IMR-90 (cell line): ENCODE data around the gene MAML2. TPM values are rescaled to one million over a fixed set of nuclear protein-coding genes. Genes with fewer than 3 reads are reported as not detected.

Experiments used
- ATAC-seq: fragments of 200-7000 bp; cut with Tn5 transposase; 2 replicates; pipeline ENCODE4 v1.9.1; 2020; ENCODE audit warnings: low read depth, mild to moderate bottlenecking, moderate library complexity
- BruUV-seq: library from RNA; stranded (reverse); fragments of 400-500 nt; replicated peaks from 2 replicates; lab custom pipeline; 2021; lab: Mats Ljungman, UMichigan
- CTCF ChIA-PET: fragments of 300-600 bp; formaldehyde crosslinking; extraction: SDS; loops from one replicate; lab custom pipeline; 2021; ENCODE audit warnings: antibody characterized with exemption; lab: Yijun Ruan, JAX
- POLR2A ChIA-PET: fragments of 300-600 bp; sonication (Branson Sonifier 250); formaldehyde crosslinking; loops from one replicate; lab custom pipeline; 2022; ENCODE audit warnings: antibody characterized with exemption; ENCODE audit not compliant: unreplicated experiment; lab: Charles Lee
- DNase-seq: peaks from one replicate; pipeline ENCODE4 v3.0.0; 2013
- H2AFZ ChIP-seq: replicated peaks from 2 replicates; pipeline ENCODE3; 2013; ENCODE audit warnings: low read length, mild to moderate bottlenecking; ENCODE audit not compliant: poor library complexity
- H2AK5ac ChIP-seq: 2 replicates; pipeline ENCODE4 v1.6.1; 2013; ENCODE audit warnings: low read depth, low read length, inconsistent platforms
- H2AK9ac ChIP-seq: replicated peaks from 2 replicates; pipeline ENCODE3; 2013; ENCODE audit warnings: mild to moderate bottlenecking, low read depth, low read length, moderate library complexity; ENCODE audit not compliant: poor library complexity
- H2BK120ac ChIP-seq: 2 replicates; pipeline ENCODE4 v1.6.1; 2013; ENCODE audit warnings: low read depth, low read length, inconsistent platforms
- H2BK15ac ChIP-seq: 3 replicates; pipeline ENCODE4 v1.6.1; 2013; ENCODE audit warnings: low read depth, low read length, inconsistent platforms
- H2BK20ac ChIP-seq: 2 replicates; pipeline ENCODE4 v1.6.1; 2013; ENCODE audit warnings: low read depth, mild to moderate bottlenecking, inconsistent platforms, low read length, moderate library complexity
- H2BK5ac ChIP-seq: 2 replicates; pipeline ENCODE4 v1.6.1; 2013; ENCODE audit warnings: mild to moderate bottlenecking, low read depth, low read length, inconsistent platforms; ENCODE audit not compliant: poor library complexity, severe bottlenecking
- H3K14ac ChIP-seq: replicated peaks from 2 replicates; pipeline ENCODE4 v1.6.1; 2013; ENCODE audit warnings: low read depth, low read length, inconsistent platforms
- H3K18ac ChIP-seq: 2 replicates; pipeline ENCODE4 v1.6.1; 2013; ENCODE audit warnings: low read depth, low read length, control low read depth
- H3K23ac ChIP-seq: 2 replicates; pipeline ENCODE4 v1.6.1; 2013; ENCODE audit warnings: low read depth, low read length, inconsistent platforms
- H3K27ac ChIP-seq: 2 replicates; pipeline ENCODE4 v1.5.1; 2013; ENCODE audit warnings: mild to moderate bottlenecking, control low read depth, low read length; ENCODE audit not compliant: insufficient read depth
- H3K27me3 ChIP-seq: 2 replicates; pipeline ENCODE4 v1.6.1; 2013; ENCODE audit warnings: low read length; ENCODE audit not compliant: control insufficient read depth, insufficient read depth
- H3K36me3 ChIP-seq: 2 replicates; pipeline ENCODE4 v1.6.1; 2013; ENCODE audit warnings: low read length, mixed read lengths; ENCODE audit not compliant: control insufficient read depth, insufficient read depth
- H3K4ac ChIP-seq: 2 replicates; pipeline ENCODE4 v1.6.1; 2013; ENCODE audit warnings: low read depth, low read length, inconsistent platforms
- H3K4me1 ChIP-seq: 2 replicates; pipeline ENCODE4 v1.6.1; 2013; ENCODE audit warnings: low read length, mixed read lengths; ENCODE audit not compliant: control insufficient read depth, insufficient read depth
- H3K4me2 ChIP-seq: 2 replicates; pipeline ENCODE4 v1.6.1; 2013; ENCODE audit warnings: low read depth, mild to moderate bottlenecking, control low read depth, low read length, moderate library complexity
- H3K4me3 ChIP-seq: 2 replicates; pipeline ENCODE4 v1.5.1; 2013; ENCODE audit warnings: low read depth, mild to moderate bottlenecking, control low read depth, low read length, moderate library complexity; ENCODE audit not compliant: insufficient read depth
- H3K56ac ChIP-seq: 2 replicates; pipeline ENCODE4 v1.6.1; 2013; ENCODE audit warnings: low read length, inconsistent platforms; ENCODE audit not compliant: insufficient read depth; ENCODE audit errors: extremely low read depth
- H3K79me1 ChIP-seq, 2 experiments: 2 replicates each; pipeline ENCODE4 v1.6.1; 2013; ENCODE audit warnings: low read length in 2 of 2, inconsistent platforms in 1 of 2, low read depth in 1 of 2
- H3K9ac ChIP-seq: 2 replicates; pipeline ENCODE4 v1.6.1; 2013; ENCODE audit warnings: low read depth, low read length, control low read depth
- H3K9me1 ChIP-seq: 2 replicates; pipeline ENCODE4 v1.6.1; 2013; ENCODE audit warnings: low read length, inconsistent platforms; ENCODE audit not compliant: insufficient read depth
- H3K9me3 ChIP-seq: 2 replicates; pipeline ENCODE4 v1.6.1; 2013; ENCODE audit warnings: low read length; ENCODE audit not compliant: control insufficient read depth, insufficient read depth
- H4K20me1 ChIP-seq: 2 replicates; pipeline ENCODE4 v1.6.1; 2013; ENCODE audit warnings: low read length, inconsistent platforms; ENCODE audit not compliant: insufficient read depth
- H4K5ac ChIP-seq: 2 replicates; pipeline ENCODE4 v1.6.1; 2013; ENCODE audit warnings: mild to moderate bottlenecking, low read depth, low read length, control low read depth
- H4K8ac ChIP-seq, 2 experiments: 2 replicates each; pipeline ENCODE4 v1.6.1; 2013; ENCODE audit warnings: low read depth in 2 of 2, low read length in 2 of 2, control low read depth in 1 of 2, inconsistent platforms in 1 of 2
- H4K91ac ChIP-seq: 2 replicates; pipeline ENCODE4 v1.6.1; 2013; ENCODE audit warnings: low read depth, low read length, inconsistent platforms; ENCODE audit not compliant: insufficient read depth
- BHLHE40 ChIP-seq: fragments of 150-350 bp; IDR thresholded peaks from 2 replicates; pipeline ENCODE4 v1.6.1; 2016; ENCODE audit warnings: mild to moderate bottlenecking, low read depth, low read length
- CEBPB ChIP-seq: IDR thresholded peaks from 2 replicates; pipeline ENCODE4 v1.6.1; 2012; ENCODE audit warnings: low read depth, low read length, improper control_type of control experiment
- CHD1 ChIP-seq: IDR thresholded peaks from 2 replicates; pipeline ENCODE4 v1.6.1; 2012; ENCODE audit warnings: low read depth, low read length, improper control_type of control experiment
- FOS ChIP-seq: fragments of 150-350 bp; IDR thresholded peaks from 2 replicates; pipeline ENCODE4 v1.6.1; 2016; ENCODE audit warnings: low read depth, low read length
- MAFK ChIP-seq: IDR thresholded peaks from 2 replicates; pipeline ENCODE4 v1.6.1; 2012; ENCODE audit warnings: low read depth, low read length, improper control_type of control experiment
- MAZ ChIP-seq: IDR thresholded peaks from 2 replicates; pipeline ENCODE4 v1.6.1; 2012; ENCODE audit warnings: low read depth, mild to moderate bottlenecking, low read length, improper control_type of control experiment, moderate library complexity, borderline replicate concordance
- MXI1 ChIP-seq: IDR thresholded peaks from 2 replicates; pipeline ENCODE4 v1.6.1; 2012; ENCODE audit warnings: low read depth, mild to moderate bottlenecking, low read length, moderate library complexity, borderline replicate concordance
- NFE2L2 ChIP-seq: fragments of 150-350 bp; IDR thresholded peaks from 2 replicates; pipeline ENCODE4 v1.6.1; 2016; ENCODE audit warnings: low read depth, mild to moderate bottlenecking, low read length
- POLR2A ChIP-seq: IDR thresholded peaks from 2 replicates; pipeline ENCODE4 v1.6.1; 2012; ENCODE audit warnings: mild to moderate bottlenecking, low read depth, low read length
- RAD21 ChIP-seq: IDR thresholded peaks from 2 replicates; pipeline ENCODE4 v1.6.1; 2012; ENCODE audit warnings: low read length, improper control_type of control experiment
- RCOR1 ChIP-seq: IDR thresholded peaks from 2 replicates; pipeline ENCODE4 v1.6.1; 2012; ENCODE audit warnings: mild to moderate bottlenecking, low read length, improper control_type of control experiment; ENCODE audit not compliant: insufficient replicate concordance
- RFX5 ChIP-seq: IDR thresholded peaks from 2 replicates; pipeline ENCODE4 v1.8.0; 2012; ENCODE audit warnings: low read depth, mild to moderate bottlenecking, low read length, moderate library complexity
- SMC3 ChIP-seq: fragments of 150-350 bp; IDR thresholded peaks from 2 replicates; pipeline ENCODE4 v1.6.1; 2016; ENCODE audit warnings: low read depth, mild to moderate bottlenecking, antibody characterized with exemption, low read length, moderate library complexity
- WGBS, 2 experiments: methylation state at CpG; one replicate each; pipeline versions ENCODE4 v1.1.5 to v1.1.7; 2013; ENCODE audit warnings: missing lambda C conversion rate in 2 of 2; ENCODE audit not compliant: insufficient read length in 1 of 2; ENCODE audit errors: extremely low coverage in 2 of 2; 5-methylcytosine and 5-hydroxymethylcytosine counted together
- dilution Hi-C: fragments of 300-500 bp; cut with HindIII; formaldehyde crosslinking; loops from one replicate; pipeline ENCODE4 v1.14.3; 2018; ENCODE audit warnings: low sequenced_read_pairs; ENCODE audit not compliant: unreplicated experiment
- in situ Hi-C: fragments of 300-500 bp; cut with MboI; formaldehyde crosslinking; loops from 3 replicates; pipeline ENCODE4 v1.14.3; 2019; ENCODE audit warnings: low sequenced_read_pairs, inconsistent platforms, mixed read lengths
- intact Hi-C: fragments of 100-400 bp; cut with micrococcal nuclease; formaldehyde crosslinking; loops from 2 replicates; pipeline ENCODE4 v1.10.0; 2022
- polyA plus RNA-seq, 3 experiments: library from polyadenylated mRNA; depleted of rRNA; stranded (reverse); fragments of >200 nt; gene quantifications; 2 replicates each; pipeline ENCODE4 v1.2.3, GENCODE V29; 2012; ENCODE audit warnings: low replicate concordance in 1 of 3
- total RNA-seq: library from RNA; depleted of rRNA; stranded (reverse); fragments of >200 nt; gene quantifications from 2 replicates; pipeline ENCODE4 v1.2.3, GENCODE V29; 2012
- TF ChIP-seq, protein P1 (sequence below): conservative IDR thresholded peaks from 2 replicates; pipeline ENCODE4 v1.5.1; 2012; ENCODE audit warnings: mild to moderate bottlenecking, low read depth, low read length, improper control_type of control experiment
- TF ChIP-seq, protein P2 (sequence below): fragments of 150-350 bp; IDR thresholded peaks from 2 replicates; pipeline ENCODE4 v1.6.1; 2016; ENCODE audit warnings: low read depth, mild to moderate bottlenecking, low read length, moderate library complexity, borderline replicate concordance
- TF ChIP-seq, protein P3 (sequence below): fragments of 150-350 bp; IDR thresholded peaks from 2 replicates; pipeline ENCODE4 v1.6.1; 2017; ENCODE audit warnings: mild to moderate bottlenecking, antibody characterized with exemption, low read length, low read depth

MAML2 gene
- total and polyA plus RNA-seq, 2 of the 4 experiments (the other 2 are of a cell fraction) = 15.0 to 19.5 TPM

DNA sequence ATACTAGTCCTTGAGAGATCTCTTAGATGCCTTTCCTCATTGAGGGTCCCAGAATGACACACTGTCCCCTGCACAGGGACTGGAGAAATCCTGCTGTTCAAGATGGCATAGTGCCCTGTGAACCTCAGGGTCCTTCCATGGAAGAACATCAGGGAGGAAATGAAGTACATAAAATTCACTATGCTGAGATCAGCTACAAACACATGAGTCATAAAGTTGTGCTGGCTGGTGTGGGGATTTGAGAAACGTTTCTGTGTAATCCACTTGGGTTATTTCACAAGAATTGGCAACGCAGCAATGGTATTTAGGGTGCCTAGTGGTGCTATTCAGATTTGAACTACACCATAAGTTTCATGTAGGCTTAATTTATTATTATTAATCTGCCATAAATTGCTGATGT, 174.4 kb downstream of the MAML2 start:
- CTCF ChIA-PET = interaction anchor here (0.6 to 1.6 kb wide), 2 partner anchors 175 to 190 kb away, joined by 3 to 4 read pairs; partner anchors contain the start of gene MAML2
- peak; percentile 93 for DNase-seq
- intact Hi-C loops = no loop called here

More for the DNA sequence above, 174.4 kb downstream of the MAML2 start:
- Histone ChIP-seq H3K9me3 (no peaks in the 10 kb centered on the region), H3K4me2 (peak overlapping the region; percentile 60), H3K23ac (no peak overlapping the region), H3K14ac (0 out of 2 replicates have a peak overlapping the region, but pooled peaks have one; percentile 23), H4K91ac (peak overlapping the region; percentile 42), H4K5ac (peak overlapping the region; percentile 20), H2BK120ac (peak overlapping the region; percentile 75), H3K4ac (peak overlapping the region; percentile 64), H2AFZ (no peak overlapping the region), H3K4me1 (peaks cover 22% of the 10 kb centered on the region), H2AK9ac (no peak overlapping the region), H2BK5ac (peak overlapping the region; percentile 17), H3K79me1 (peaks cover 46 to 85% of the 10 kb centered on the region in 2 experiments), H3K27ac (peak overlapping the region; percentile 82), H3K9me1 (peaks cover 24% of the 10 kb centered on the region), H3K56ac (no peak overlapping the region), H4K20me1 (no peaks in the 10 kb centered on the region), H3K9ac (no peak overlapping the region), H3K4me3 (no peak overlapping the region), H2AK5ac (peak overlapping the region; percentile 68), H3K27me3 (no peaks in the 10 kb centered on the region), H3K36me3 (no peaks in the 10 kb centered on the region), H3K18ac (peak overlapping the region; percentile 67), H2BK20ac (peak overlapping the region; percentile 37), H4K8ac (peak overlapping the region in 1 of 2 experiments; percentile 45; a peak in 1 of 4 replicates), H2BK15ac (peak overlapping the region; percentile 28; the same call in 1 of the 3 replicates)
- TF ChIP-seq, protein P1, sequence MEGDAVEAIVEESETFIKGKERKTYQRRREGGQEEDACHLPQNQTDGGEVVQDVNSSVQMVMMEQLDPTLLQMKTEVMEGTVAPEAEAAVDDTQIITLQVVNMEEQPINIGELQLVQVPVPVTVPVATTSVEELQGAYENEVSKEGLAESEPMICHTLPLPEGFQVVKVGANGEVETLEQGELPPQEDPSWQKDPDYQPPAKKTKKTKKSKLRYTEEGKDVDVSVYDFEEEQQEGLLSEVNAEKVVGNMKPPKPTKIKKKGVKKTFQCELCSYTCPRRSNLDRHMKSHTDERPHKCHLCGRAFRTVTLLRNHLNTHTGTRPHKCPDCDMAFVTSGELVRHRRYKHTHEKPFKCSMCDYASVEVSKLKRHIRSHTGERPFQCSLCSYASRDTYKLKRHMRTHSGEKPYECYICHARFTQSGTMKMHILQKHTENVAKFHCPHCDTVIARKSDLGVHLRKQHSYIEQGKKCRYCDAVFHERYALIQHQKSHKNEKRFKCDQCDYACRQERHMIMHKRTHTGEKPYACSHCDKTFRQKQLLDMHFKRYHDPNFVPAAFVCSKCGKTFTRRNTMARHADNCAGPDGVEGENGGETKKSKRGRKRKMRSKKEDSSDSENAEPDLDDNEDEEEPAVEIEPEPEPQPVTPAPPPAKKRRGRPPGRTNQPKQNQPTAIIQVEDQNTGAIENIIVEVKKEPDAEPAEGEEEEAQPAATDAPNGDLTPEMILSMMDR = no peak
- no peak for TF ChIP-seq MAZ
- TF ChIP-seq BHLHE40 = peak; percentile 71
- no peak for TF ChIP-seq CHD1
- no peak for TF ChIP-seq RFX5
- TF ChIP-seq MAFK = peak; percentile 70
- no peak for TF ChIP-seq RCOR1
- TF ChIP-seq CEBPB = peak; percentile 99
- TF ChIP-seq, protein P2, sequence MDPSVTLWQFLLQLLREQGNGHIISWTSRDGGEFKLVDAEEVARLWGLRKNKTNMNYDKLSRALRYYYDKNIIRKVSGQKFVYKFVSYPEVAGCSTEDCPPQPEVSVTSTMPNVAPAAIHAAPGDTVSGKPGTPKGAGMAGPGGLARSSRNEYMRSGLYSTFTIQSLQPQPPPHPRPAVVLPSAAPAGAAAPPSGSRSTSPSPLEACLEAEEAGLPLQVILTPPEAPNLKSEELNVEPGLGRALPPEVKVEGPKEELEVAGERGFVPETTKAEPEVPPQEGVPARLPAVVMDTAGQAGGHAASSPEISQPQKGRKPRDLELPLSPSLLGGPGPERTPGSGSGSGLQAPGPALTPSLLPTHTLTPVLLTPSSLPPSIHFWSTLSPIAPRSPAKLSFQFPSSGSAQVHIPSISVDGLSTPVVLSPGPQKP = no peak
- TF ChIP-seq, protein P3, sequence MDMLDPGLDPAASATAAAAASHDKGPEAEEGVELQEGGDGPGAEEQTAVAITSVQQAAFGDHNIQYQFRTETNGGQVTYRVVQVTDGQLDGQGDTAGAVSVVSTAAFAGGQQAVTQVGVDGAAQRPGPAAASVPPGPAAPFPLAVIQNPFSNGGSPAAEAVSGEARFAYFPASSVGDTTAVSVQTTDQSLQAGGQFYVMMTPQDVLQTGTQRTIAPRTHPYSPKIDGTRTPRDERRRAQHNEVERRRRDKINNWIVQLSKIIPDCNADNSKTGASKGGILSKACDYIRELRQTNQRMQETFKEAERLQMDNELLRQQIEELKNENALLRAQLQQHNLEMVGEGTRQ = no peak
- TF ChIP-seq FOS = peak; percentile 78; the same call in 1 of the 2 replicates
- TF ChIP-seq SMC3 = 0 out of 2 replicates have a peak, but pooled peaks have one; percentile 2
- no peak for TF ChIP-seq MXI1
- TF ChIP-seq RAD21 = peak; percentile 10; the same call in 1 of the 2 replicates
- no peak for TF ChIP-seq NFE2L2
- TF ChIP-seq POLR2A = no peak
- BruUV-seq = no TSS peak
- in situ Hi-C loops = no loop called here
- ATAC-seq = peak; percentile 79
- WGBS, 2 experiments = no CpG with 5 or more reads among the region's 2 CpGs
- POLR2A ChIA-PET = no interaction called here
- dilution Hi-C loops = no loop called here
